ENCODE data around the gene SLC2A13.

Gene SLC2A13

DNA sequence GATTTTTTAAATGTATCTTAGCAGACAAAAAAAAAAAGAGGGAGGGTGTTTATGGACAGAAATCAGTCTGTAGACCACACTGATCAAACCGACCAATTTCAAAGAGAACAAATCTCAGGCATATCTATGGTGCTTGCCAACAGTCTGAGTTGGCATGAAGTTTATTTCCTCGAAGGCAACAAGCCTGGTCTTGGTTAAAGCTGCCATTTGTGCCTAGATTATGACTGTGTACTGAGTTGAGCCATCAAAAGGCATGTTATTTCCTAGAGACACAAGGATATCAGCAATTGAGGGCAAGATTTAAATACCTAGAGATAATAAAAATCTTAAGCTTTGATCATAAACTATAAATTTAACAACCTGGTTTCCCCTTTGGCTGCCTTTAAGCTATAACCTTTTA lies 119.2 kb downstream of the SLC2A13 start:
- no peaks in the 10 kb centered on the region for H3K9me3 Mint-ChIP-seq
- H3K36me3 Mint-ChIP-seq = no peaks in the 10 kb centered on the region
- no peak overlapping the region for H3K4me3 Mint-ChIP-seq
- no peak overlapping the region for H3K27ac Mint-ChIP-seq
- no peaks in the 10 kb centered on the region for H3K4me1 Mint-ChIP-seq
- H3K27me3 Mint-ChIP-seq = no peaks in the 10 kb centered on the region
- no peak for DNase-seq
- CTCF ChIA-PET = no interaction called here

- DNase-seq = no peak
- Mint-ChIP-seq H3K27ac (no peak overlapping the region), H3K27me3 (no peaks in the 10 kb centered on the region), H3K36me3 (no peaks in the 10 kb centered on the region), H3K4me3 (no peak overlapping the region), H3K4me1 (no peaks in the 10 kb centered on the region), H3K9me3 (no peaks in the 10 kb centered on the region)
- CTCF ChIA-PET = no interaction called here
These were observed 121.2 kb downstream of the SLC2A13 start for GRCh38 chr12:39984670-39985069.

DNA sequence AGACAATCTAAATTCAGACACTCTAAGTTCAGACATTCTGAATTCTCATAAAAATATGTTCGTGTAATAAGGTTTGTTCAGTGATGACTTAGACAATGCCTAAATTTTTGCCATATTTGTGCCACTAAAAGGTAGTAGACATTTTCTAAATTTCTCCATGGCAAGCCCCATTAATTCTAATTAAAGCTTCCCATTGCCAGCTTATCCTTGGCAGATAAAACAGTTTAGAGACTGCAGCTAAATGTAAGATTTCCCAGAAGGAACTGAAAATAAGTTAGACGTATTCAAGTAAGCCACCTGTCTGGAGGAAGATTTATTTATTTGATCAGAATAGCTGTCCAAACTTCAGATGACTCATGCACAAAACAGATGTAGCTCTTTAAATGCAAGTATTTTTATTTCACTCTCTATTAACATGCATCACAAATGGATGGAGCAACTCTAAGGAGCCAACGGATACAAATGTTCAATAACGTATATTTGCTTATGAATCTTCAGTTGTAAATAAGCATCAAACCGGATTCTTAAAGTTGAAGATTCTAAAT lies 130.4 kb downstream of the SLC2A13 start:
- Mint-ChIP-seq H3K36me3 (no peaks in the 10 kb centered on the region), H3K27me3 (no peaks in the 10 kb centered on the region), H3K4me1 (no peaks in the 10 kb centered on the region), H3K9me3 (no peaks in the 10 kb centered on the region), H3K4me3 (no peak overlapping the region), H3K27ac (no peak overlapping the region)
- no peak for DNase-seq
- CTCF ChIA-PET = interaction anchor here (1.1 kb wide), 1 partner anchor 15 kb away, joined by 8 read pairs; no protein-coding TSS in a partner anchor

- Mint-ChIP-seq H3K27ac (no peak overlapping the region), H3K4me3 (no peak overlapping the region), H3K9me3 (no peaks in the 10 kb centered on the region), H3K36me3 (no peaks in the 10 kb centered on the region), H3K27me3 (no peaks in the 10 kb centered on the region), H3K4me1 (no peaks in the 10 kb centered on the region)
- no peak for DNase-seq
- CTCF ChIA-PET = no interaction called here
These were observed 133.8 kb downstream of the SLC2A13 start for GRCh38 chr12:39972119-39972518.

DNA sequence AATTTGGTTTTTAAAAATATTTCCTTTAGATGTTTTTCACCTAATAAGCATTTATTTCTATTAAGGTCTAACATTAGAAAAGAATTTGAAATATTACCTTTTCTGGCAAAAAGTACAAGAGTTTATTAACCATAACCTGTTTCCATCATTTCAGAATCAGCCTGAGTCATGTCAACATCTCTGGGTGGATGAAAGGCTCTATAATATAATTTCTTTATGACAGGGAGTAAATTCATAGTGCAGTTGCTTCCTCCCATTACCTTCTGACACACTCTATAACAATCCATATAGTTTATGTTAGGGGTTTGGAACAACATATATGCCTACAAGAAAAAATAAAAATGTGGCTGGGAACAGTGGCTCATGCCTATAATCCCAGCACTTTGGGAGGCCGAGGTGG lies 134.5 kb downstream of the SLC2A13 start:
- no peaks in the 10 kb centered on the region for H3K4me1 Mint-ChIP-seq
- H3K27me3 Mint-ChIP-seq = no peaks in the 10 kb centered on the region
- H3K9me3 Mint-ChIP-seq = no peaks in the 10 kb centered on the region
- CTCF ChIA-PET = no interaction called here
- DNase-seq = no peak
- no peak overlapping the region for H3K4me3 Mint-ChIP-seq
- H3K36me3 Mint-ChIP-seq = no peaks in the 10 kb centered on the region
- no peak overlapping the region for H3K27ac Mint-ChIP-seq

DNA sequence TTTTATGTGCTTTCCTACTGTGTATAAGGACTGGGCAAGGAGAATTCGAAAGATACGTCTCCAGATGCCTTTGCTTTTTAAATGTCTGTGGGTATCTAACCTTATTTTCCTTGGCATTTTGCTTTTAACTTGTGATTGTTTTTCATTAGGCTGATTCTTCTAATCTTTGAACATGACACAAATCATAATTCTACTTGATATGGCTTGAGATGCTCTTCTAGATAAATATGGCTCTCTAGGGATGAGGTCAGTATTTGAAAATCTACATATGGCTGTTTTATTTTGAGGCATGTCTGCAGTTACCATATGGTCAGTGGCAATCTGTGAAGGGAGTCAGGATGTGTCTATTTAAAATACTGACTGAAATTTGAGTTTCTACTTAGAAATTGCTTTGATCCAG lies 139.2 kb downstream of the SLC2A13 start:
- CTCF ChIA-PET = no interaction called here
- no peaks in the 10 kb centered on the region for H3K27me3 Mint-ChIP-seq
- no peak for DNase-seq
- no peaks in the 10 kb centered on the region for H3K9me3 Mint-ChIP-seq
- H3K36me3 Mint-ChIP-seq = no peaks in the 10 kb centered on the region
- H3K4me1 Mint-ChIP-seq = no peaks in the 10 kb centered on the region
- no peak overlapping the region for H3K4me3 Mint-ChIP-seq
- H3K27ac Mint-ChIP-seq = no peak overlapping the region

DNA sequence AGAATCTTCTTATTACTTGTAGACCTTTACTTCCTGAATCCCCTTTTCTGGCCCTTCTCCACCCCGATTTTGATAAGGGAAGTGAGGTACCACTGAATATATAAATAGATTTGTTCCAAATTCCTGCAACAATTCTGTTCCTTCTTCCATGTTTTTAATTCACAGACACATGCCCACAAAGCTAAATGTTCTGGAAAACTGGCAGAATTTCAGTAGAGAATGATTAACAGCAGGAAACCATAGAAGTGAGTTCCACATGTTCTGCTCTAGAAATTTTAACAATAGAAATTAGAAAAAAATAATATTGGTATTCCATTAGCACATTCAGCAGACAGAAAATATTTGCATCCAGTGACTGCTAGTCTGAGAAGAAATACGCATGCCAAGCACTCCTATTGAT lies 139.6 kb downstream of the SLC2A13 start:
- Mint-ChIP-seq H3K27ac (no peak overlapping the region), H3K4me1 (no peaks in the 10 kb centered on the region), H3K36me3 (no peaks in the 10 kb centered on the region), H3K9me3 (no peaks in the 10 kb centered on the region), H3K27me3 (no peaks in the 10 kb centered on the region), H3K4me3 (no peak overlapping the region)
- CTCF ChIA-PET = no interaction called here
- DNase-seq = no peak

DNA sequence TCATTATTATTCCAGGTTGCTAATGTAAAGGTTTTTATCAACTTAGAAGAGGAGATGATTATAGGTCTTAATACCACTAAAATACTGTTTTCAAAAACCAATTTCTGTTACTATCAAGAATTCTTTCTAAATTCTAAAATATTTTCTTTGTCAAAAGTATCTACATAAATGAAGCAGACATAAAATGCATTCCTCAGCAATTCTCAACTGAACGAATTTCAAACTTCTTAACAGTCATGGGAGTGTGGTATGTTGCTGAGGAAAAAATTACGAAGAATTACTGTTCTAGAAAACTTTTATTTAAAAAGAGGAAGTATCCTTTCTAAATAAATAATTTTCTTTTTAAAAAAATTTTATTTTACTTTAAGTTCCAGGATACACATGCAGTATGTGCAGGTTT lies 146.4 kb downstream of the SLC2A13 start:
- Mint-ChIP-seq H3K4me3 (no peak overlapping the region), H3K4me1 (no peaks in the 10 kb centered on the region), H3K27ac (no peak overlapping the region), H3K27me3 (peaks cover 3% of the 10 kb centered on the region), H3K36me3 (no peaks in the 10 kb centered on the region), H3K9me3 (no peaks in the 10 kb centered on the region)
- CTCF ChIA-PET = no interaction called here
- no peak for DNase-seq

GRCh38 chr12:39959031-39959430 lies 146.8 kb downstream of the SLC2A13 start:
- CTCF ChIA-PET = no interaction called here
- peaks cover 3% of the 10 kb centered on the region for H3K27me3 Mint-ChIP-seq
- no peak overlapping the region for H3K27ac Mint-ChIP-seq
- H3K36me3 Mint-ChIP-seq = no peaks in the 10 kb centered on the region
- no peak for DNase-seq
- no peak overlapping the region for H3K4me3 Mint-ChIP-seq
- no peaks in the 10 kb centered on the region for H3K9me3 Mint-ChIP-seq
- no peaks in the 10 kb centered on the region for H3K4me1 Mint-ChIP-seq

GRCh38 chr12:39958377-39958776 lies 147.5 kb downstream of the SLC2A13 start:
- Mint-ChIP-seq H3K27me3 (peaks cover 3% of the 10 kb centered on the region), H3K4me1 (no peaks in the 10 kb centered on the region), H3K27ac (no peak overlapping the region), H3K4me3 (no peak overlapping the region), H3K9me3 (no peaks in the 10 kb centered on the region), H3K36me3 (no peaks in the 10 kb centered on the region)
- CTCF ChIA-PET = no interaction called here
- peak; percentile 31 for DNase-seq

GRCh38 chr12:39956725-39957124 lies 149.2 kb downstream of the SLC2A13 start:
- Mint-ChIP-seq H3K36me3 (no peaks in the 10 kb centered on the region), H3K4me3 (no peak overlapping the region), H3K27ac (no peak overlapping the region), H3K4me1 (no peaks in the 10 kb centered on the region), H3K9me3 (no peaks in the 10 kb centered on the region), H3K27me3 (peaks cover 3% of the 10 kb centered on the region)
- DNase-seq = no peak
- CTCF ChIA-PET = no interaction called here

- CTCF ChIA-PET = no interaction called here
- Mint-ChIP-seq H3K4me3 (no peak overlapping the region), H3K27ac (no peak overlapping the region), H3K9me3 (peaks cover 3% of the 10 kb centered on the region), H3K4me1 (no peaks in the 10 kb centered on the region), H3K27me3 (no peaks in the 10 kb centered on the region), H3K36me3 (no peaks in the 10 kb centered on the region)
- DNase-seq = no peak
These were observed 159.3 kb downstream of the SLC2A13 start for GRCh38 chr12:39946361-39947280.

DNA sequence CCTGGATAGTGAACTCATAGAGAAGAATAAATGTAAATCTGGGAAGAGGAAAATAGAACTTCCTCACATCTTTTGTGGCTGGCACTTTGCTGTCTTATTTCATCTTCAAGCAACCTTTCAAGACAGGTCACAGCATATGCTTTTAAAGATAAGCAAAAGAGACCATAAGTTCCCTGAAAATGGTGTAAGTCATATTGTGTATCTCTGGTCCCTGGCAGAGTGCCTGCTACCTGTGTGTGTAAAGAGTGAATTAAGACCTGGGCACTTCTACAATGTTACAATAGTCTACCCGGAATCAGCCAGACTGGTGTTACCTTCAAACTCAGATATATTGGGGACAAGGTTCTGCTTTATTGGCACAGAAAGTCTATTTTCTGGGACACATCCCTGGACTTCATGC lies 168.8 kb downstream of the SLC2A13 start:
- no peak overlapping the region for H3K4me3 Mint-ChIP-seq

DNA sequence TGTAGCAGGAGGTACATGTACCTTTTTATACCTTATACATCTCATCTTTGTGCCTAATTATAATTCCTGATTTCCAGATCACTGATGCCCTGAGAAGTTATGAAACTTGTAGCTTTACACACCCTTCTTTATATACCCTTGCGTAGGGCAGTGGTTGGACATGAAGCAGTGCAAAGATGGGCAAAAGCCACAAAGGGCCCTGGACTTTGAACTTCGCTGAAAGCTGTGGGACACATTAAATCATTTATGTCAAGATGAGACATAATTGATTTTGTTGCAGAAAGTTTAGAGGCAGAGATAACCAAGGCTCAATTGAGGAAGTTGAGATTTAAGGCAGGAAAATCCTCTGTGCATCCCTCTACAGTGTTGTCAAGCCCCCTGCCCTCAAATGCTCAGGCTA lies 170.0 kb downstream of the SLC2A13 start:
- H3K4me1 Mint-ChIP-seq = no peaks in the 10 kb centered on the region
- CTCF ChIA-PET = no interaction called here
- H3K9me3 Mint-ChIP-seq = peaks cover 2% of the 10 kb centered on the region
- DNase-seq = no peak
- no peaks in the 10 kb centered on the region for H3K36me3 Mint-ChIP-seq
- H3K4me3 Mint-ChIP-seq = no peak overlapping the region
- H3K27me3 Mint-ChIP-seq = no peaks in the 10 kb centered on the region
- H3K27ac Mint-ChIP-seq = no peak overlapping the region

More for the DNA sequence above, 168.8 kb downstream of the SLC2A13 start:
- no peaks in the 10 kb centered on the region for H3K4me1 Mint-ChIP-seq
- DNase-seq = no peak
- no peak overlapping the region for H3K27ac Mint-ChIP-seq
- CTCF ChIA-PET = no interaction called here
- H3K9me3 Mint-ChIP-seq = peaks cover 7% of the 10 kb centered on the region
- no peaks in the 10 kb centered on the region for H3K27me3 Mint-ChIP-seq
- no peaks in the 10 kb centered on the region for H3K36me3 Mint-ChIP-seq

DNA sequence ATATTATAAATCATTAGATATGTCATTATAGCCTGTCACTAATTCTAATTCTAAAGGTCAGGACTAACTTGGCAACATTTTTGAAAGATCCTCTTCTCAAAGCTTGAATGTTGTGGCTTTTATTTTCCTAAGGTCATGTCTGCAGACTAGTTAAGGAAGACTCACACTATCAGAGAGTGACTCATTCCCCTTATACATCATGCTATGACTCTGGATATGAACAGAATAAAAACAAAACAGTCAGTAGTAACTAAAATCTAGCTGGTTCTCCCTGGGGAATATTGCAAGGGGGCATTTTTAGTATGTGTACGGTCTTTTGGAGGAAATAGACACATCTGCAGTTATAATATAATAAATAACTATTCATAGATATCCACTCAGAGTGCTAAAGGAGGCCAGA lies 170.6 kb downstream of the SLC2A13 start:
- Mint-ChIP-seq H3K4me1 (no peaks in the 10 kb centered on the region), H3K36me3 (no peaks in the 10 kb centered on the region), H3K27ac (no peak overlapping the region), H3K9me3 (no peaks in the 10 kb centered on the region), H3K27me3 (no peaks in the 10 kb centered on the region), H3K4me3 (no peak overlapping the region)
- DNase-seq = no peak
- CTCF ChIA-PET = no interaction called here
